Left kidney (tissue), 8 donors: Measurements from ENCODE around the gene IGFBP4. TPM values are rescaled to one million over a fixed set of nuclear protein-coding genes. Genes with fewer than 3 reads are reported as not detected.
"Not testable (repeated sequence)": the region's sequence is repeated elsewhere in the genome, so short reads cannot be mapped to it uniquely, and the experiment has no call there.

Experiments used
- DNase-seq: peaks from one replicate; pipeline ENCODE4 v3.0.0-alpha.2; 2013
- long read RNA-seq, 8 donors: transcript quantifications; one replicate each; lab custom pipeline, GENCODE V29; 2026
- polyA plus RNA-seq: library from polyadenylated mRNA; unstranded; fragments of 120-200 nt; gene quantifications from one replicate; pipeline ENCODE4 v1.2.1, GENCODE V29; 2013; ENCODE audit not compliant: insufficient read length

Gene IGFBP4
- polyA plus RNA-seq: 305 TPM
- long read RNA-seq, donor 1, transcript IGFBP4-201 (4 exons, 2,200 nt): major isoform, 177 of 463 reads
- long read RNA-seq, donor 1, partial matches to known transcripts: 281 of 463 reads
- long read RNA-seq, donor 1, other reads (novel, unspliced or antisense): 5 of 463 reads
- long read RNA-seq, donor 2, transcript IGFBP4-201 (4 exons, 2,200 nt): major isoform, 130 of 192 reads
- long read RNA-seq, donor 2, partial matches to known transcripts: 50 of 192 reads
- long read RNA-seq, donor 2, other reads (novel, unspliced or antisense): 12 of 192 reads
- long read RNA-seq, donor 3, transcript IGFBP4-201 (4 exons, 2,200 nt): major isoform, 86 of 103 reads
- long read RNA-seq, donor 3, partial matches to known transcripts: 17 of 103 reads
- long read RNA-seq, donor 3, other reads (novel, unspliced or antisense): 0 of 103 reads
- long read RNA-seq, donor 4, transcript IGFBP4-201 (4 exons, 2,200 nt): major isoform, 7 of 7 reads
- long read RNA-seq, donor 4, partial matches to known transcripts: 0 of 7 reads
- long read RNA-seq, donor 4, other reads (novel, unspliced or antisense): 0 of 7 reads
- long read RNA-seq, donor 5, transcript IGFBP4-201 (4 exons, 2,200 nt): major isoform, 127 of 314 reads
- long read RNA-seq, donor 5, partial matches to known transcripts: 187 of 314 reads
- long read RNA-seq, donor 5, other reads (novel, unspliced or antisense): 0 of 314 reads
- long read RNA-seq, donor 6, transcript IGFBP4-201 (4 exons, 2,200 nt): major isoform, 157 of 202 reads
- long read RNA-seq, donor 6, partial matches to known transcripts: 45 of 202 reads
- long read RNA-seq, donor 6, other reads (novel, unspliced or antisense): 0 of 202 reads
- long read RNA-seq, donor 7, transcript IGFBP4-201 (4 exons, 2,200 nt): major isoform, 174 of 192 reads
- long read RNA-seq, donor 7, partial matches to known transcripts: 12 of 192 reads
- long read RNA-seq, donor 7, other reads (novel, unspliced or antisense): 6 of 192 reads
- long read RNA-seq, donor 8, transcript IGFBP4-201 (4 exons, 2,200 nt): major isoform, 68 of 143 reads
- long read RNA-seq, donor 8, partial matches to known transcripts: 75 of 143 reads
- long read RNA-seq, donor 8, other reads (novel, unspliced or antisense): 0 of 143 reads

DNA sequence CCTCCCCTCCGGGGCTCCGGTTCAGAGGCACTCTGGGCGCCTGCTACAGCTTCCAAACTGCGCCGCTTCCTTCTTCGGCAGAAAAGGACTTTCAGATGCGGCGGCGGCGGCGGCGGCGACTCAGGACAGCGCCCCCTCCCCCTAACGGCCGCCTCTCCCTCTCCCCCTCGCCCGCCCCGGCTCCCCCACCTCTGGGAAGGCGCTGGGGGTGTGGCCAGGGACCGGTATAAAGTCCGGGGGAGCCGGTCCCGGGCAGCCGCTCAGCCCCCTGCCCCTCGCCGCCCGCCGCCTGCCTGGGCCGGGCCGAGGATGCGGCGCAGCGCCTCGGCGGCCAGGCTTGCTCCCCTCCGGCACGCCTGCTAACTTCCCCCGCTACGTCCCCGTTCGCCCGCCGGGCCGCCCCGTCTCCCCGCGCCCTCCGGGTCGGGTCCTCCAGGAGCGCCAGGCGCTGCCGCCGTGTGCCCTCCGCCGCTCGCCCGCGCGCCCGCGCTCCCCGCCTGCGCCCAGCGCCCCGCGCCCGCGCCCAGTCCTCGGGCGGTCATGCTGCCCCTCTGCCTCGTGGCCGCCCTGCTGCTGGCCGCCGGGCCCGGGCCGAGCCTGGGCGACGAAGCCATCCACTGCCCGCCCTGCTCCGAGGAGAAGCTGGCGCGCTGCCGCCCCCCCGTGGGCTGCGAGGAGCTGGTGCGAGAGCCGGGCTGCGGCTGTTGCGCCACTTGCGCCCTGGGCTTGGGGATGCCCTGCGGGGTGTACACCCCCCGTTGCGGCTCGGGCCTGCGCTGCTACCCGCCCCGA, at the start of gene IGFBP4:
Gene IGFBP4 (plus strand): TSS at position 255 of the 792 bp plus-strand sequence. CDS start 286 bp downstream, at position 541.
- peak; percentile 86 for DNase-seq

DNA sequence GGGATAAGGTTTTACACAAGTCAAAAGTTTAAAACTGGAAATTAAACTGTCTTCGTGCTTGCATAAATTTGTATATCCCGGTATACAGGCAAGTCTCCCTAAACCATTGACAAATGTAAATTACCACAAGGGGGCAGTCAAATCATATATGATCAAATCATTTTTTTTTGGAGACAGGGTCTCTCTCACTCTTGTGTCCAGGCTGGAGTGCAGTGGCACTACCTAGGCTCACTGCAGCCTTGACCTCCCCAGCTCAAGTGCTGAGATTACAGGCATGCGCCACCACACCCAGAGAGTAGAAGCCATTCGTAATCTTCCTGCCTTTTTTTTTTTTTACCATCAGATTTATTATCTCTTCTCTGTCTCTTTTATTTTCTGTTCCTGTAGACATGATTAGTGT, 44.1 kb upstream of the IGFBP4 start:
- DNase-seq: peak; percentile 51

DNA sequence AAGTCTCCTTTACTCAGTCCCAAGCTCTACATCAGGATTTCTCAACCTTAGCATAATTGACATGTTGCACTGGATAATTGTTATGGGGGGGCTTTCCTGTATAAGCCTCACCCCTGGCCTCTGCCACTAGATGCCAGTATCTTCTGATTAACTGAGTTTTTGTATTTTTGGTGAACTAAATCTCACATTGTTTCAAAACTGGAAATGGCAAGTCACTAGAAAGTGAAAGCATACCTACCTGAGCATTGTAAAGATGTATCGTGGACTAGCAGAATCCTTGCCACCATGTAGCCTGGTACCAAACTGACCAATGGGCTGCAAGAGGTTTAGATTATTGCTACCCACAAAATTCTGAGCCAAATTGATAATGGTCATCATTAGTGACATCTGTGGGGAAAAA, 40.6 kb upstream of the IGFBP4 start:
- no peak for DNase-seq

DNA sequence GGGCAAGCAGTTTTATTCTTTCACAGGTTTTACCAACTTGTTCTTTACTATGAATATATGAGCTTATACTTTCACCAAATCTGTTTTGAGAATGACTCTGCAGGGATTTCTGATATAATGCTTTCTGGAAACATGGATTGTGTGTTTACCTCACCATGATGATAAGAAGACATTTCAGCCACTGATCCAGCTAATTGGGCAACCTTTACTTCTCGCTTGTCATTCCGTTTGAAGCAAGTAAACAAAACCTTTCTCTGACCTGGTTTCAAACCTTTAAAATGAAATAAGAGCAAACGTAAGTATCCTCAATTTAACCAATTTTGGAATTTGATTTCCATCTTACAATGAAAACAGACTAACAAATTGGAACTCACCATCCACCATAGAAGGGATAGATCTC, 39.2 kb upstream of the IGFBP4 start:
- no peak for DNase-seq

DNA sequence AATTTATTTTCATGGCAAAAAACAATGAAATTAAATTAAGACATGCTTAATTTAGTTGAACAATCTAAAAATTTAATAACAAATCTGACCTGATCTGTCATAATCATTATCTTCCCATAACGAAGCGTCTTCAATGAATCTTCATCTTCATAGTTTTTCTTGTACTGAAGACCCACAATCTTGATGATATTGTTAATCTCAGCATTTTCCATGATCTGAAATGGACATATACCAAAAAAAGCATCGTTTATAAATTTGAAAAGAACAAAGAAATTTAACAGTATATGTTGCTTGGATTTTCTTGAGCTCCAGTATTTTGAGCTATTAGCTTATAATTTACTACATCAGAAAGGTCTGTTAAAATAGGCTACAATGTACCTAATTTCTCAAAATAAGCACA, 35.8 kb upstream of the IGFBP4 start:
- DNase-seq: no peak

DNA sequence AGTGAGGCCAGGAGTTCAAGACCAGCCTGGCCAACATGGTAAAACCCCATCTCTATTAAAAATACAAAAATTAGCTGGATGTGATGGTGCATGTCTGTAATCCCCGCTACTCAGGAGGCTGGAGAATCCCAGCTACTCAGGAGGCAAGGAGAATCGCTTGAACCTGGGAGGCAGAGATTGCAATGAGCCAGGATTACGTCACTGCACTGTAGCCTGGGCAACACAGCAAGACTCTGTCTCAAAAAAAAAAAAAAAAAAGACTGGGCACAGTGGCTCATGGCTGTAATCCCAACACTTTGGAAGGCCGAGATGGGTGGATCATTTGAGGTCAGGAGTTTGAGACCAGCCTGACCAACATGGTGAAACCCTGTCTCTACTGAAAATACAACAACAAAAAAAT, 33.7 kb upstream of the IGFBP4 start:
- DNase-seq: not testable (repeated sequence)

DNA sequence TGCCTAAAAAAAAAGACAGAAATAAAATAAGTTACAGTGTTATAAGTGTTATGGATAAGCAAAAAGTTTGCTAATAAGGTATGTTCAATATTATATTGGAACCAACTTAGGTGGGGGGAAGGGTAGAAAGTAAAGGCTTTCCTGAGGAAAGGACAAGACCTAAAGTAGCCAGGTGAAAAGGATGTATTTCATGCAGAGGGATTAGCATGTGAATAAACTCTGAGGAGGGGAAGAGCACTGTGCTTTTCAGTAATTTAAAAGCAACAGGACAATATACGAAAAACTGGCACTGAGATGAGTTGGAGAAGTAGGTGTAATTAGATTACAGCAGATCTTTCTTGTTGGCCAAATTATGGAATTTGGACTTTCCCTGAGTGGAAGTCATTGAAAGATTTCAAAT, 33.2 kb upstream of the IGFBP4 start:
- no peak for DNase-seq

DNA sequence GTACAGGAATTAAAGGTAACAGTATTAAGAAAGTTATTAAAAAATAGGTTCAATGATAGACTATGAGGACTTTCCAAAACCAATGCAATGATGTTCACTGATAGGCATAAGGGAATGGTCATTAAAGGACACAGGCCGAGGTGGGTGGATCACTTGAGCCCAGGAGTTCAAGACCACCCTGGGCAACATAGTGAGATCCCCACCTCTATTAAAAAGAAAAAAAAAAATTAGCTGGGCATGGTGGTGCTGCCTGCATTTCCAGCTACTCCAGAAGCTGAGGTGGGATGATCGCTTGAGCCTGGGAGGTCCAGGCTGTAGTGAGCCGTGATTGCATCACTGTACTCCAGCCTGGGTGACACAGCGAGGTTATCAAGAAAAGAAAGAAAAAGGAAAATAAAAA, 31.4 kb upstream of the IGFBP4 start:
- DNase-seq: no peak

DNA sequence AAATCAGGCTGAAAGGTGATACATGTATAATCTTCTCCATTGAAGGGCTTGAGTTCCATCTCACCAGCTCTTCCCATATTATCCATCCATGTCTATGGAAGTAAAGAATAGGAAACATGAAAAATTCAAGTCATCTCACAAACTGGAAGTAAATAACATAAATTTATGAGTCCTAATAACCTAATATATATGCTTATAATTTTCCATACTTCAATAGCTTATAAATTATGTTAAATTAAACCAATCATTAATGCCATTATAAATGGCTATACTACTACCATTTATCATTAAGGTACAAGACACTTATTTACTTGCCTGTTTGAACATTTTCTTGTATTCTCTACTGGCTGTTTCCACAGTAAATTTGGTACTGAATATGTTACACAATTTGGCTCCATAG, 30.4 kb upstream of the IGFBP4 start:
- no peak for DNase-seq

DNA sequence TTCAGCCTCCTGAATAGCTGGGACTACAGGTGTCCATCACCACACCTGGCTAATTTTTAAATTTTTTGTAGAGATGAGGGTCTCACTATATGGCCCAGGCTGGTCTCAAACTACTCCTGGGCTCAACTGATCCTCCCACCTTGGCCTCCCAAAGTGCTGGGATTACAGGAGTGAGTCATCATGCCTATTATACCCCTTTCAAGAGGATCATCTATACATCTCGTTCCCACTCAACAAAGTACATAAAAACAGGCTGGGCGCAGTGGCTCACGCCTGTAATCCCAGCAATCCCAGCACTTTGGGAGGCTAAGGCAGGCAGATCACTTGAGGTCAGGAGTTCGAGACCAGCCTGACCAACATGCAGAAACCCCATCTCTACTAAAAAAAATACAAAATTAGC, 28.9 kb upstream of the IGFBP4 start:
- DNase-seq: not testable (repeated sequence)

DNA sequence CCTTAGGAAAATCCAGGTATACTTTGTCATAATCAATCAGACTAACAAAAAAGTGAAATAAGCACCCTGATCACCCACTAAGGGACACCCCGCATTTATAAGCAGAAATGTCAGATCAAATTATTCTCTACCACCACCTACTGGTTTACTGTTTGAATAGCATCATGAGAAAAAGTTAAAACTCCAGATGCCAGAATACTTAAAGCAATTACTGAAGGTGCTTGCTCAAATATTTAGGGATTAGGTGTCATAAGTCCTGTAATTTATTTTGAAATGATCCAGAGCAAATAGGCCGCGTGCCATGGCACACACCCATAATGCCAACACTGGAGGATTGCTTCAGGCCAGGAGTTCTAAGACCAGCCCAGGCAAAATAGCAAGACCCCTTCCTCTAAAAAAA, 27.9 kb upstream of the IGFBP4 start:
- DNase-seq: no peak

DNA sequence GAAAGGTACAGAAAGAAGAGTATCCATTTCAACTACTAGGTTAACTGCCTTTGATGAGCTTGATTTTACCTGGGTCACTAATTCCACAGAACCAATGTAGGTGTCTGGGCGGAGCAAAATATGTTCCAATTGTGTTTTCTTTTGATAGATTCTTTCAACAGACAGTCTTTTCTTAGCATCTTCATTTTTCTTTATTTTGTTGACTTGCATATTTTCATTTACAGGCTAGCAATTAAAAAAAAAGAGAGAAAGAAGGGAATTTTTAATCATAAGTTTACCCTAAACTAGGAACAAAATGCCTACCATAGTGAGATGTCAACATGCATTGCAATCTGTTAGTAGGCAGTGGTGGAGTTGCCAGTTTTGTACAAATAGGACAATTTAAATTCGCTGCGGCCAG, 26.6 kb upstream of the IGFBP4 start:
- DNase-seq: no peak

DNA sequence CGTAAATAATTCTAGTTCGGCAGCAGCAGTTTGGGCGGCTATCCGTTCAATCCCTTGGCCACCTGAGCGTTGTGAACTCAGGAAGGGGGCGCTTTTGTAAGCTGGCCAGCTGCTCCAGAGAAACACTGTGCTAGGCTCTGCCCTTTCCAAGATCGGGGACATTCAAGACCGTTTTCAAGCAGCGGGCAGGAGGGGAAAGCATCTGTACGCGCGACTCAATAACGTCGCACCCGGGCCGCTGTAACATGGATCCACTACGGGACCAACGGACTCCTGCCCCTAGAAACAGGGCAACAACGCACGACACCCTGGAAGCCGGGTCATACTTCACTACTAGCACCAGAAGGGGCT, 26.0 kb upstream of the IGFBP4 start:
- no peak for DNase-seq

DNA sequence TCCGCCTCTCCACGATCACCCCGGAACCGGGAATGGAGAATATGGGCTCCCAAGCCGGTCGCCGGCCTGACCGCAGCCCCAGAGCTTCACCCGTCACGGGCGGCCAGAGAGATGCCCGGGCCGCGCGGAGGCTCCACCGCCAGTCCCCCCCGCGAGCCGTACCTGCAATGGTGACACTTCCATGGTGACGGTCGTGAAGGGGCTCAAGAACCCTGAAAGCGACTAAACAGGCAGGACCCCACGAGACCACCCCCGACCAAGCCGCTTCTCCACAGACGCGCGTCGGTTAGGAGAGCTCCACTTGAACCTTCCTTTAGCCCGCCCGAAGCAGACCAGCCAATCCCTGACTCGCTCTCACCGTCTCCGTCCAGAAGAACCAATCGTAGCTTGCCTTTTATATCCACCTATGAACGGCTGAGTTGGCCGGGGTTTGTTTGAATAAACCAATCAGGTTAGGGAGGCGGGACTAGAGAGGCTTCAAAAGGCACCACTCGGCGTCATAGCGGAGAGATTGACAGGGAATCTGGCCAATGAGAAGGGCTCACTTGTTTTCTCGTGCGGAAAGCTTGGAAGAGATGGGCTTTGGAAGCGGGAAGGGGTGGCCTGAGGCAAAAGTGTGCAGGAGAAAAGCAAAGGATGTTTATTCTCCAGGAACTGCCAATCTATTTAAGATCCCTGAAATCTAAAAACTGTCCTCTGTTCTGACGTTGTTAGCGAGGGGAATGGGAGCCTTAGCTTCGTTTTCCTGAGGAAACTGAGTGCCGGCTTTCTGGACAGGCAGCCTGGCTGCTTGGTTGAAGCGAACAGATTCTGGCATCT, 25.4 kb upstream of the IGFBP4 start, which contains the start of gene TOP2A:
Gene TOP2A (minus strand): TSS at position 288 of the 819 bp plus-strand sequence. CDS start 105 bp downstream, at position 183.
- peak; percentile 100 for DNase-seq

DNA sequence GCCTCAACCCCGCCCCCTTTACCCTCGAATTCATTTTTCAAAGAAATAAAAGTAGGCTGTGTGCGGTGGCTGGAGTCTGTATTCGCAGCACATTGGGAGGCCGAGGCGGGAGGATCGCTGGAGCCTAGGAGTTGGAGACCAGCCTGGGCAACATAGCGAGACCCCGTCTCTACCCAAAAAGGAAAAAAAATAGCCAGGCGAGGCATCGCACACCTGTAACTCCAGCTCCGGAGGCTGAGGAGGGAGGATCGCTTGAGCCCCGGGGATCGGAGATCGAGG, 24.9 kb upstream of the IGFBP4 start:
- DNase-seq: no peak

DNA sequence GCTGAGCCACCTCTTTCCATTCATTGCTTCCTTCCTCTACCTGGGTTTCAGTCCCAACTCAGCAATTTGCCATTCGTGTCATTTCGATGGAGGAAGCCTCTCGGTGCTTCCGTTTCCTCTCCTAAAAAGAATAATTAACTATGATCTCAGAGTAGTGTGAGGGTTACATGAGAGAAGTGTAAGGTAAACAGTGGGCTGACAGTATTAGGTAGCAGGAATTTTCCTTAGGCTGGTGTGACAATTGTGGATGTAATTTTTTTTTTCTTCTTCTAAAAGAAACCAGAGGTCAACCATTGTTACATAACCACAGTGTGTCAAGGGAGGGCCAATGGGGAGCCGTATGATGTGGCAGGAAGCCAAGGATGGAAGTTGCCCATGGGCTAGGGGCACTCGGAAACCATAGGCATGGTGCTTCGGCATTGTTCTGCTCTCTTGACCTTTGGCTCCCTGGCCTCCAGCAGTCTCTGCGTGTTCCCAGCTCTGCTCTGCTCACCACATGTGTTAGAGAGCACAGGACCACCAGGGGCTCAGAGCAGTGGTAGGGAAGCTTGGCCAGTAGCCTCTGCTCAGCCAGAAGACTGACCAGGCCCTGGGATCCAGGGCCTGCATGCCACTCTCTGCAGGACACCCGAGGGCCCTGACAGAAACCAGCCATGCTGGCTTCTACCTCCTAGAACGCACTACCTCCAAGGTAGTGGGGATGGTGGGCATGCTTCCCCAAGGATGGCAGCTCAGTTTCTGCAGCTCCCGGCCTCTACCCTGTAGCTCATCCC, 23.5 kb upstream of the IGFBP4 start:
- DNase-seq: no peak

DNA sequence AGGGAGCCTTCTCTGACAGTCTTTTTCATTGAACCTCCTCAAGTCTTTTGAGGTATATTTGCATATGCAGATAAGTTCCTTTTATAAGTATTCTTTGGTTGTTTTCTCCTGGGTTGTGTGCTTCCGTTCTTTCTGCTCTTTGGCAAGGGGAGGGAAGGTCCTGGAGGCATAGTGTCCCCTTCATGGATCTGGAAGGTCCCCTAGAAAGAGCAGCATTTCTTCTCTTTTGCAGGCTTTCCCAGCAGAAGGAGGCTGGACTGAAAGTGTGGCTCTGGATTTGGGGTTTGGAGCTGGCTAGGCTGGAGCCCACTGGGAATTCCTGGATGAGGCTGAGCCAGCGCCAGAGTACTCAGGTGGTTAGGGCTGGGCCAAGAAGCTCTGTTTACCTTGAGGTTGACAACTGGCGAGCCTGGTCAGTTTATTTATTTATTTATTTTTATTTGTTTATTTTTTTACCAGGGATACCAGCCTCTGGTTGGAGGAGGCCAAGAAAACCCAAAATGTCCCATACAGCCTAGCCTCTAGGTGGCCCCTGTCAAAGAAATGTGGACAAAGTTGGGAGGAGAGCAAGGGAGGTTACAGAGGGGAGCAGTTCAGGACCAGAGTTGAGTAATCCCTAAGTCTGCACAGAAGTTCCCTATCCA, 20.1 kb upstream of the IGFBP4 start:
- no peak for DNase-seq

DNA sequence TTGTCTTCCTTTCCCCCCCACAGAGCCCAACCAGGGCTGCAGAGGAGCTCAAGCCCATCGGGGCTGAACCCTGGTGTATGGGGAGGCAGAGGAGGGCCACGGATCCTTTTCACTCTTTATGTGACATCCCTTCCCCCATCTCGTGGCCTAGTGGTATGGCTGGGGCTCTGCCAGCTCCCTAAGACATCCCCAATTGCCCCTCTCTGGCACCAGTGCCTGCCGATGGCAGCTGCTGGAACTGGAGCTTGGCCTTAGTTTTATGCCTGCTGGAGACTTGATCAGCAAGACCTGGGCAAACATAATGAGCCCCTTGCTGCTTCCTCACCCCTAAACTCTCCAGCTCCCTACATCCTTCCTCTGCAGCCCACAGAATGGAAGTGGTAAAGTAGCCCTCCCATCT, 17.5 kb upstream of the IGFBP4 start:
- no peak for DNase-seq

DNA sequence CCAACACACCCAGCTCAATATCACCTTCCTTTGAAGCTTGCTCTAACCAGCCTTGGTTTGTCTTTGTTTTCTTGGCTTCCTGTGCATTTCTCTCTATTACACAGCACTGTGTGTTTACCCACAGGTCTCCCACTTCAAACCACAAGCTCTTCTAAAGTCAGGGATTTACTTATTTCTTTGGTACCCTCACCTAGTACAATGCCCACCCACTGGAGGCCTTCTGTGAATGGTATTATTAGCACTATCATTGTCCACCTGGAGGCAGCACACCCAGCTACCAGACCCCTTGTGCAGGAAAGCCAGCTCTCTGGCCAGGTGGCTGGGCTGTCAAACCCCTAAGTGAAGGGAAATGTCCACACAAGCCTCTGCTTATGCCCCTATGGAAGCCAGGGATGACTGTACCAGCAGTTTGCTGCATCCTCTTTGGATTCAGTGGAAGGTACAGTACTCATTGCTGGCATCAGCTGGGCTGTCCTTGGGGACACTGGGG, 16.2 kb upstream of the IGFBP4 start:
- DNase-seq: no peak
